Measurements from ENCODE around the gene MYO15B.

Gene MYO15B

GRCh38 chr17:75630071-75630917 is 42.7 kb downstream of the MYO15B start:
- Mint-ChIP-seq H3K36me3 (ENCODE audit: low read depth) (no peaks in the 10 kb centered on the region), H3K27ac (no peak overlapping the region), H3K4me1 (peaks cover 33% of the 10 kb centered on the region), H3K4me3 (no peak overlapping the region), H3K27me3 (ENCODE audit: low read depth, poor library complexity) (no peaks in the 10 kb centered on the region), H3K9me3 (no peaks in the 10 kb centered on the region)
- DNase-seq: no peak
- TF ChIP-seq CTCF (IDR thresholded peaks at IDR 0.05): no peak

GRCh38 chr17:75631353-75631752 is 43.8 kb downstream of the MYO15B start:
- no peak overlapping the region for H3K27ac Mint-ChIP-seq
- H3K4me1 Mint-ChIP-seq: peaks cover 39% of the 10 kb centered on the region
- H3K36me3 Mint-ChIP-seq (ENCODE audit: low read depth): no peaks in the 10 kb centered on the region
- DNase-seq: no peak
- H3K9me3 Mint-ChIP-seq: no peaks in the 10 kb centered on the region
- H3K4me3 Mint-ChIP-seq: no peak overlapping the region
- H3K27me3 Mint-ChIP-seq (ENCODE audit: low read depth, poor library complexity): no peaks in the 10 kb centered on the region
- no peak for TF ChIP-seq CTCF (IDR thresholded peaks at IDR 0.05)

- no peak for DNase-seq
- Mint-ChIP-seq H3K4me1 (peaks cover 39% of the 10 kb centered on the region), H3K9me3 (no peaks in the 10 kb centered on the region), H3K36me3 (ENCODE audit: low read depth) (no peaks in the 10 kb centered on the region), H3K27me3 (ENCODE audit: low read depth, poor library complexity) (no peaks in the 10 kb centered on the region), H3K27ac (no peak overlapping the region), H3K4me3 (no peak overlapping the region)
- no peak for TF ChIP-seq CTCF (IDR thresholded peaks at IDR 0.05)
These were observed 44.8 kb downstream of the MYO15B start for GRCh38 chr17:75632428-75632827.

GRCh38 chr17:75632863-75633485 is 45.4 kb downstream of the MYO15B start, which contains the start of gene SMIM5:
Gene SMIM5, plus strand, starts transcription at chr17:75633434. Its CDS starts 6,768 bp downstream, at chr17:75640202.
- H3K4me1 Mint-ChIP-seq: peaks cover 39% of the 10 kb centered on the region
- H3K27me3 Mint-ChIP-seq (ENCODE audit: low read depth, poor library complexity): no peaks in the 10 kb centered on the region
- H3K4me3 Mint-ChIP-seq: peak within 1 kb of the TSS; percentile 75
- no peaks in the 10 kb centered on the region for H3K9me3 Mint-ChIP-seq
- H3K27ac Mint-ChIP-seq: peak within 1 kb of the TSS; percentile 96
- no peaks in the 10 kb centered on the region for H3K36me3 Mint-ChIP-seq (ENCODE audit: low read depth)
- peak; percentile 95 for DNase-seq
- peak; percentile 99 for TF ChIP-seq CTCF (IDR thresholded peaks at IDR 0.05)

- peak overlapping the region; percentile 75 for H3K4me3 Mint-ChIP-seq
These were observed 46.1 kb downstream of the MYO15B start for GRCh38 chr17:75633486-75634375.

More at GRCh38 chr17:75633486-75634375, 46.1 kb downstream of the MYO15B start:
- peak; percentile 50 for TF ChIP-seq CTCF (IDR thresholded peaks at IDR 0.05)
- Mint-ChIP-seq H3K27ac (peak overlapping the region; percentile 96), H3K27me3 (ENCODE audit: low read depth, poor library complexity) (peaks cover 3% of the 10 kb centered on the region), H3K9me3 (no peaks in the 10 kb centered on the region), H3K4me1 (peaks cover 39% of the 10 kb centered on the region), H3K36me3 (ENCODE audit: low read depth) (no peaks in the 10 kb centered on the region)
- DNase-seq: peak; percentile 95
